GM12878 (cell line): ENCODE data around the gene TGFB2. TPM values are rescaled to one million over a fixed set of nuclear protein-coding genes. Genes with fewer than 3 reads are reported as not detected.

ENCODE experiments used
- ATAC-seq: fragments of 200-7000 bp; cut with Tn5 transposase; 3 replicates; pipeline ENCODE4 v1.9.1; 2020; ENCODE audit warnings: mild to moderate bottlenecking, moderate library complexity
- BruUV-seq: library from RNA; stranded (reverse); fragments of 400-500 nt; replicated peaks from 2 replicates; lab custom pipeline; 2021; lab: Mats Ljungman, UMichigan
- CTCF ChIA-PET: fragments of 300-600 bp; sonication (Branson Sonifier 250); formaldehyde crosslinking; extraction: SDS; loops from one replicate; lab custom pipeline; 2021; ENCODE audit warnings: inconsistent platforms; lab: Yijun Ruan, JAX
- POLR2A ChIA-PET: fragments of 350-600 bp; formaldehyde crosslinking; extraction: SDS; loops from one replicate; lab custom pipeline; 2021; ENCODE audit warnings: inconsistent platforms; lab: Charles Lee
- RAD21 ChIA-PET: fragments of 300-600 bp; sonication (Branson Sonifier 250); formaldehyde crosslinking; loops from one replicate; lab custom pipeline; 2023; ENCODE audit warnings: antibody characterized with exemption; ENCODE audit not compliant: unreplicated experiment; lab: Charles Lee
- SMC1A ChIA-PET: fragments of 300-600 bp; sonication (Branson Sonifier 250); formaldehyde crosslinking; loops from one replicate; lab custom pipeline; 2023; ENCODE audit not compliant: unreplicated experiment, uncharacterized antibody; lab: Charles Lee
- DNase-seq: peaks from one replicate; pipeline ENCODE4 v3.0.0-alpha.2; 2011; ENCODE audit warnings: low read depth, low spot score
- FAIRE-seq: peaks from 3 replicates; lab custom pipeline; 2011; peaks lifted over from hg19 to GRCh38; lab: Jason Lieb, UNC
- H2AFZ ChIP-seq: 2 replicates; pipeline ENCODE4 v1.6.0; 2011; ENCODE audit warnings: low read depth, low read length, control low read depth; ENCODE audit not compliant: control insufficient read depth
- H3K27ac ChIP-seq: 2 replicates; pipeline ENCODE4 v1.5.1; 2011; ENCODE audit warnings: control low read depth; ENCODE audit not compliant: control insufficient read depth, insufficient read depth
- H3K27me3 ChIP-seq, 2 experiments: replicated peaks in 1 of 2; 2 replicates each; pipeline versions ENCODE4 v1.6.0 to v1.6.1; 2011; ENCODE audit warnings: low read length in 1 of 2; ENCODE audit not compliant: control insufficient read depth in 2 of 2, insufficient read depth in 2 of 2
- H3K36me3 ChIP-seq, 2 experiments: 2 replicates each; pipeline ENCODE4 v1.5.1; 2011; ENCODE audit warnings: low read length in 1 of 2; ENCODE audit not compliant: control insufficient read depth in 2 of 2, insufficient read depth in 2 of 2
- H3K4me1 ChIP-seq: 2 replicates; pipeline ENCODE4 v1.6.1; 2011; ENCODE audit warnings: mild to moderate bottlenecking, low read length, moderate library complexity, mixed read lengths; ENCODE audit not compliant: control insufficient read depth, insufficient read depth
- H3K4me2 ChIP-seq: 2 replicates; pipeline ENCODE4 v1.6.0; 2011; ENCODE audit warnings: control low read depth; ENCODE audit not compliant: control insufficient read depth, insufficient read depth
- H3K4me3 ChIP-seq: fragments of 200-600 bp; sonication (generic); 2 replicates; pipeline ENCODE4 v1.5.1; 2016
- H3K79me2 ChIP-seq: 2 replicates; pipeline ENCODE4 v1.6.0; 2011; ENCODE audit warnings: low read length; ENCODE audit not compliant: control insufficient read depth, insufficient read depth
- H3K9ac ChIP-seq: 2 replicates; pipeline ENCODE4 v1.8.0; 2011; ENCODE audit warnings: low read length, control low read depth, mixed read lengths; ENCODE audit not compliant: control insufficient read depth, insufficient read depth
- H3K9me3 ChIP-seq: replicated peaks from 3 replicates; pipeline ENCODE4 v1.5.1; 2011; ENCODE audit warnings: mild to moderate bottlenecking, low read length; ENCODE audit not compliant: control insufficient read depth, insufficient read depth
- H4K20me1 ChIP-seq: 2 replicates; pipeline ENCODE4 v1.6.0; 2011; ENCODE audit not compliant: control insufficient read depth, insufficient read depth
- CUX1 ChIP-seq: IDR thresholded peaks from 2 replicates; pipeline ENCODE4 v1.6.1; 2012; ENCODE audit warnings: improper control_type of control experiment, low read depth, low read length; ENCODE audit not compliant: insufficient replicate concordance
- DPF2 ChIP-seq: fragments of 450-650 bp; IDR thresholded peaks from 2 replicates; pipeline ENCODE4 v1.6.1; 2017; ENCODE audit warnings: mild to moderate bottlenecking
- LARP7 ChIP-seq: fragments of 450-650 bp; IDR thresholded peaks from 2 replicates; pipeline ENCODE4 v1.6.1; 2017; ENCODE audit warnings: mild to moderate bottlenecking
- WGBS: methylation state at CpG from one replicate; pipeline ENCODE4 v1.1.6; 2016; ENCODE audit warnings: low lambda C conversion rate; ENCODE audit not compliant: insufficient replicate concordance, insufficient coverage; ENCODE audit errors: missing lambda C conversion rate; 5-methylcytosine and 5-hydroxymethylcytosine counted together
- in situ Hi-C: fragments of 300-500 bp; cut with MboI; formaldehyde crosslinking; loops from 9 replicates; pipeline ENCODE4 v1.14.3; 2018; ENCODE audit warnings: mixed read lengths
- intact Hi-C: fragments of 100-400 bp; cut with micrococcal nuclease; formaldehyde crosslinking; loops from one replicate; pipeline ENCODE4 v1.14.2; 2022; ENCODE audit not compliant: unreplicated experiment
- polyA plus RNA-seq, 11 experiments: library from polyadenylated mRNA; depleted of rRNA in 4 of 11; unstranded in 6 of 11; stranded (reverse) in 5 of 11; fragments of >200 nt; fragmentation: Nextera tagmentation in 4 of 11; fragmentation: Illumina TruSeq in 1 of 11; extraction: Ambion mirVana in 4 of 11; extraction: Trizol in 1 of 11; gene quantifications; 1 replicate in 1 of 11; 2 replicates in 10 of 11; pipeline versions ENCODE4 v1.2.1 to v1.2.3, GENCODE V29; 2011 to 2016; ENCODE audit warnings: inconsistent platforms in 2 of 11, missing spikeins in 2 of 11, low read depth in 1 of 11
- total RNA-seq, 4 experiments: library from RNA; depleted of rRNA in 3 of 4; stranded (reverse); fragments of >200 nt in 3 of 4; fragmentation: Illumina TruSeq in 1 of 4; extraction: Trizol in 1 of 4; gene quantifications; 2 replicates each; pipeline versions ENCODE4 v1.2.1 to v1.2.3, GENCODE V29; 2013 to 2021

TGFB2 gene
- total and polyA plus RNA-seq, 10 of the 15 experiments (the other 5 are each of a cell fraction or from before 2014, with no cell fraction given): 0.03 to 0.11 (median 0.04) TPM; not detected in 6

- FAIRE-seq (no peak), ATAC-seq (no peak), DNase-seq (no peak)
- no peak overlapping the region for H3K4me3 ChIP-seq
- no peaks in the 10 kb centered on the region for H3K4me1 ChIP-seq
- H3K79me2 ChIP-seq: no peaks in the 10 kb centered on the region
- no peaks in the 10 kb centered on the region for H4K20me1 ChIP-seq
- no peaks in the 10 kb centered on the region for H3K36me3 ChIP-seq
- ChIA-PET CTCF (no interaction called here), SMC1A (no interaction called here), RAD21 (no interaction called here), POLR2A (interaction anchor here (0.6 kb wide), 1 partner anchor 30 kb away, joined by 3 read pairs; no protein-coding TSS in a partner anchor)
- no peak overlapping the region for H3K27ac ChIP-seq
- H3K4me2 ChIP-seq: no peak overlapping the region
- BruUV-seq: no TSS peak
- in situ Hi-C loops (no loop called here), intact Hi-C loops (no loop called here)
- no peaks in the 10 kb centered on the region for H3K27me3 ChIP-seq
- H3K9ac ChIP-seq: no peak overlapping the region
- WGBS: 67% methylated on average over 15 of the region's 15 CpGs
- TF ChIP-seq LARP7 (no peak), CUX1 (no peak), DPF2 (no peak)
- no peak overlapping the region for H2AFZ ChIP-seq
- no peaks in the 10 kb centered on the region for H3K9me3 ChIP-seq
Measured at GRCh38 chr1:218365226-218365999, 20.3 kb downstream of the TGFB2 start.
